Jurkat, Clone E6-1 (cell line): ENCODE results near the gene ANGEL2. TPM values are rescaled to one million over a fixed set of nuclear protein-coding genes. Genes with fewer than 3 reads are reported as not detected.
A peak's percentile ranks its signal among the peaks of the same experiment; 100 is the strongest.
"Not testable (repeated sequence)": the region's sequence is repeated elsewhere in the genome, so short reads cannot be mapped to it uniquely, and the experiment has no call there.

Experiments used
- DNase-seq: peaks from one replicate; pipeline ENCODE4 v3.0.0-alpha.2; 2011; ENCODE audit warnings: low read depth, low spot score
- H3K4me3 ChIP-seq: 2 replicates; pipeline ENCODE4 v1.5.1; 2011; ENCODE audit warnings: mild to moderate bottlenecking, low read length, control low read depth, moderate library complexity
- polyA plus RNA-seq: library from polyadenylated mRNA; unstranded; fragments of >200 nt; gene quantifications from one replicate; pipeline ENCODE4 v1.2.1, GENCODE V29; 2012; ENCODE audit warnings: missing spikeins; ENCODE audit not compliant: insufficient read length, insufficient read depth

The ANGEL2 gene, protein sequence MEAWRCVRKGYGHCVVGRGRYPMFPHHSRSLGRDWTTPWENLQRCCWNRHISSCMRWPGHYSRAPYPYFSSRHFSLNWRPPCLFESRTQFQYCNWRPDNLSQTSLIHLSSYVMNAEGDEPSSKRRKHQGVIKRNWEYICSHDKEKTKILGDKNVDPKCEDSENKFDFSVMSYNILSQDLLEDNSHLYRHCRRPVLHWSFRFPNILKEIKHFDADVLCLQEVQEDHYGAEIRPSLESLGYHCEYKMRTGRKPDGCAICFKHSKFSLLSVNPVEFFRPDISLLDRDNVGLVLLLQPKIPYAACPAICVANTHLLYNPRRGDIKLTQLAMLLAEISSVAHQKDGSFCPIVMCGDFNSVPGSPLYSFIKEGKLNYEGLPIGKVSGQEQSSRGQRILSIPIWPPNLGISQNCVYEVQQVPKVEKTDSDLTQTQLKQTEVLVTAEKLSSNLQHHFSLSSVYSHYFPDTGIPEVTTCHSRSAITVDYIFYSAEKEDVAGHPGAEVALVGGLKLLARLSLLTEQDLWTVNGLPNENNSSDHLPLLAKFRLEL
- polyA plus RNA-seq: 19.6 TPM

DNA sequence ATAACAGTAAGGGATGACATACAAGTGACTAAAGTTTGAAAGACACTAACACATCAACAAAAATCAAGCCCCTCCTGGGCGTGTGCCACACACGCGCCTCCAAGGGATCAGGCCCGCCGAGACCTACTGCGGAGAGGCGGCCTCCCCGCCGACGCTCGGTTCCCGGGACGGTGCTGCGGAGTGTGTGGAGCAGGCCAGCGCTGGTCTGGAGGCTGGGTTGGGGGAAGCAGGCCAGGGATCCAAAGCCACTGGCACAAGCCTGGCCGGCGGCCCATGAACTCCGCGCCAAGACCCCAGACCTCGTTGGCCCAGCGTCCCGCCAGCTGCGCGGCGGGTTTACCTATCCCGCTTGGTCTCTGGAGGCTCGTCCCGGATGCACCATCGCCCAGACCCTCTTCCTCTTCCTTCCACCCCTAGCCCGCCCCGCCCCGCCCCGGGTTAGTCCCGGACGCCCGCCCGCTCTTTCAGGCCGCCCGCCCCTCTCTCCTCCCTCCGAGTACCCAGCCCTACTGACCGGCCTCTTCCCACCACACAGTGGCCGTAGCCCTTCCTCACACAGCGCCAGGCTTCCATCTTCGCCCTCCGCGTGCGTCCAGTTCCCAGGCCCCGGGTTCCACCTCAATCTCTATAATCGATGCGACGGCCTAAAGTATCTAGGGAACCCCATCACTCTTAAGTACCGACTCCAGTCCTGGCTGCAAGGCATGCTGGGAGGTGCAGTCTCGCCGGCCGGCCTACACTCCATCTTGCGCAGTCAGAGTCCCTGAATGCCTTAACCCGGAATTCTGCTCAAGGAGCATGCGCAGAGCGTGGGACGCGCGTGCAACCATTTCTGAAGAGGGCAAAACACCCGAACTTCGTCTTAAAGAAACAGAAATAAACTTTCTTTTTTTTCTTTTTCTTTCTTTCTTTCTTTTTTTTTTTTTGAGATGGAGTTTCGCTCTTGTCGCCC lies at the start of gene ANGEL2:
Gene ANGEL2 (minus strand): TSS at position 769 of the 952 bp plus-strand sequence. CDS start 196 bp downstream, at position 573.
- peak within 1 kb of the TSS; percentile 79 for H3K4me3 ChIP-seq
- DNase-seq: peak; percentile 98

DNA sequence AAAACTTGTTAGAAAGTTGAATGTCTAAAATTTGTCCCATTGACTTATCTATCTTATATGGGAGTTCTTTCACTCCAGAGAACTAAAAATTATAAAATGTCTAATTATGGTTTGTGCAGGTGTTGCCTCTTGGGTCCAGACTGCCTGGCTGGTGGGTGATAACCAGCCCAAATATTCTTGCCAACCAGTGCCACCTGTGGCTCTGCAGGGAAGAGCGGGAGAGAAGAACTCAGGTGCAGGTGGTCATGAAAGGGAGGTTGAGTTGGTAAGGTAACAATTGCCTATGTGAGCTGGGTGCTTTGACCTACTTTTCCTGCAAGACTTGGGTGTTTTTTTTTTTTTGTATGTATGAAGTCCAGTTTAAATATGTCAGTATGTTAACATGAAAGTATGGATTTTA lies 45.6 kb upstream of the ANGEL2 start:
- no peak for DNase-seq

DNA sequence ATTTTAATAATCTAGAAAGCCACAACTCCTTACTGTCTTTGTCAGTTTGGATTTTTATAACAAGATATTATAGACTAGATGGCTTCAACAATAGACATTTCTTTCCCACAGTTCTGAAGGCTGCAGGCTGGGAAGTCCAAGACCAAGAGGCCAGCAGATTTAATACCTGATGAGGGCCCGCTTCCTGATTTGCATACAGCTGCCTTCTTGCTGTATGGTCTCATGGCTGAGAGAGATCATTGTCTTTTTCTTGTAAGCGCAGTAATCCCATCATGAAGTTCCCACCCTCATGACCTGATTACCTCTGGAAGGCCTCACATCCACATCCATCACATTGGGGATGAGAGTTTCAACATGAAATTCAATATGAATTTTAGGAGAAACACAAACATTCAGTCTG lies 45.2 kb upstream of the ANGEL2 start:
- no peak overlapping the region for H3K4me3 ChIP-seq
- DNase-seq: no peak

More for the DNA sequence above, 45.6 kb upstream of the ANGEL2 start:
- no peak overlapping the region for H3K4me3 ChIP-seq

DNA sequence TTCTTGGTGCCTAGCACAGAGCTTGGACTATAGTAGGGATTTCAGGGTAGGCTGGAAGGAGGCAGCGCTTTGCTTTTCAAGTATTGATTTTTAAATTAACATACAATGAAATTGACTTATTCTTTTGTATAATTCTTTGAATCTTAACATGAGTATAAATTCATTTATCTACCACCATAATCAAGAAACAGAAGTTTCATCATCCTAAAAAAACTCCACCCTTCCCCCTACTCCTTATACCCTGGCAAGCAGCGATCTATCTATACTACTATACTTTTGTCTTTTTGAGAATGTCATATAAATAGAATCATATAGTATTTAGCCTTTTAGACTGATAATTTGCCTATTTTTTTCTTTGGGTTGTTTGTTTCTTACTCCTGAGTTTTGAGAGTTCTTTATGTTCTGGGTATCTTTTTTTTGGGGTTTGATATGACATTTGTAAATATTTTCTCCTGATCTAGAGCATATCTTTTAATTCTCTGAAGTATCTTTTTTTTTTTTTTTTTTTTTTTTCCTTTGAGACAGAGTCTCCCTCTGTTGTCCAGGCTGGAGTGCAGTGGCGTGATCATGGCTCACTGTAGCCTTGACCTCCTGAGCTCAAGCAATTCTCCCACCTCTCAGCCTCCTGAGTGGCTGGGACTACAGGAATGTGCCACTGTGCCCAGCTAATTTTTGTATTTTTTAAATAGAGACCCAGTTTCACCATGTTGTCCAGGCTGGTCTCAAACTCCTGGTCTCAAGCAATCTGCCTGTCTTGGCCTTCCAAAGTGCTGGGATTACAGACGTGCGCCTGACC lies 41.8 kb upstream of the ANGEL2 start:
- no peak for DNase-seq
- H3K4me3 ChIP-seq: no peak overlapping the region

DNA sequence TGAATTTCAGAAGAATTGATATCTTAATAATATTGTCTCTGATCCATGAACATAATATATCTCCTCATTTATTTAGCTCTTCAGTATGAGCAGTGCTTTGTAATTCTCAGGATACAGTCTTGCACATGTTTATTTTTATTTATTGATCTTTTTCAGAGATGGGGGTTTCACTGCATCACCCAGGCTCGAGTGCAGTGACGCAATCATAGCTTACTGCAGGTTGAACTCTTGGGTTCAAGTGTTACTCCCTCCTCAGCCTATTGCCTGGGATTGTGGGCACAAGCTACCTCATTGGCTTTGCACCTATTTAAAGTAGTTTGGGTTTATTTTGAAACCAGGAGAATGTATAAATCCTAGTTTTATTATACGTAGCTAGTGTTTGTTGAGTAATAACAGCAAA lies 40.1 kb upstream of the ANGEL2 start:
- no peak overlapping the region for H3K4me3 ChIP-seq
- no peak for DNase-seq

DNA sequence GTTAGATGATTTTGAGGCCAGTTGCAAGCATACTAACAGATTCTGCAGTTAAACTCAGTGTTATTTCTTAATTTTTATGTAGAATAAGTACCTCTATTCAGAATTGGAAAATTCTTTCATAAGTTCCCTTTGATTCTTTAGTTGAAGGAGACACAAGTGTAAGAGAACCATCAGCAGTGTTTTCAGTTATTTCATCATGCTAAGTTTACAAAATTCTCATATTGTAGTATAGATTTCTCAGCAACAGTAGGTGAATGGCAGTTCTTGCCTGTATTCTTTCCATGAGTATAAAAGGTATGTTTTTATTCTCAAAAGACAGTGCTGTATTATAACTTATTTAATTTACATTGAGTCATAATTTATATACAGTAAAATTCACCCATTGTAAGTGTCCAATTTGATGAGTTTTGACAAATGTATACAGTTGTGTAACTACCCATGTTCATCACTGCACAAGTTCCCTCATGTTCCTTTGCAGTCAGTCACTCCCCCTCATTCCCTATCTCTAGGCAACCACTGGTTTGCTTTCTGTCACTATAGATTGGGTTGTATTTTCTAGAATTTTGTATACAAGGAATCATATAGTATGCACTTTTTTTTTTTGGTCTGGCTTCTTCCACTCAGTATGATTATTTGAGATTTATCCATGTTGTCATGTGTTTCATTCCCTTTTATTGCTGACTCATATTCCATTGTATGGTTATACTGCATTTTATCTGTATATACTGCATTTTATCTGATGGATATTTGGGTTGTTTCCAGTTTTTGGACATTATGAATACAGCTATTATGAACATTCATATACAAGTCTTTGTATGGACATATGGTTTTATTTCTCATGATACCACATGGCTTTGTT lies 39.3 kb upstream of the ANGEL2 start:
- no peak for DNase-seq
- H3K4me3 ChIP-seq: no peak overlapping the region

DNA sequence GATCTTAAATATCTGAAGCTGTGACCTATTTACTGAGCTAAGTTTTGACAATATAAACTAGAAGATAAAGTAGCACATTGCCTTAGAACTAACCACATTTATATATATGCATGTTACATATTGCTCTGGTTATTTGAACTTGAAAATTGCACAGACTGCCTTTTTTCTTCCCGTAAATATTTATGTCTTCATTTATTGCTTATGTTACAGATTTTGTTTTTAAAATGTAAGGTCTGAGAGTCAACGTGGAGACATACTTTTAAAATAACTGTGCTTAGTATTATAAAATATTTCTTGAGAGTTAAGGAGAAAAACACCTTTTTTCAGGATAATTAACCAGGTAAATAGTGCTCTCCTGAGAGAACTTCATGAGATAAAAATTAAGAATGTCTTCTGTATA lies 38.5 kb upstream of the ANGEL2 start:
- no peak for DNase-seq
- H3K4me3 ChIP-seq: no peak overlapping the region

DNA sequence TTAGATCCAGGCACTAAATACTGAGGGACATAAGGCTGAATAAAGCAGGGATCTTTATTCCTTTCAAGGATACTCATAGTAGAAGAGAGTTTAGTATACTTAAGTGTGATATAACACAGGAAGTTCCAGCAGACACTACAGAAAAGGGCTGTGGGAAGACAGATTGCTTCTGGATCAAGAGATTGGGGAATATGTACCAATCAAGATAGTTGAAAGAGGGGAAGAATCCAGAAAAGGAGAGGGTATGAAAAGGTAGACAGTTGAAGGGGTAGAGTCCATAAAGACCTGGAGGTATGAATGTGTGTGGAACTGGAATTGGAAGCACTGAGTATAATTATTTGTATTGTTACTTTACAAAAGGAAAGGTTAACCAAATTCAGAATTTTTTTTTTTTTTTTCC lies 37.8 kb upstream of the ANGEL2 start:
- DNase-seq: no peak
- no peak overlapping the region for H3K4me3 ChIP-seq

DNA sequence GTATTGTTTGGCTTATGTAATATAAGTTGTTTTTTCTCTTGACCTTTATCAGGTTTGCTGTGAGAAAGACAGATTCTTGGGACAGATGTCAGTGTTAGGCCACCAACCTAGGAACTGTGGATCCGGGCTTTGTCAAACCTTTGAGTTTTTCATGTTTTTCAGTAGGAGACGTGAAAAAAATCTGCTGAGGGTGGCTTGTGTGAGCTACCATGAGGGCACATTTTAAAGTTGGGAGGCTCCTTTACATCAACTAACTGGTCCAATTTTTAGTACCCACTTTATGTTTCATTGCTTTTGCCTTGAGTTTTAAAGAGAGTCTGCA lies 36.2 kb upstream of the ANGEL2 start:
- DNase-seq: no peak
- H3K4me3 ChIP-seq: peak overlapping the region; percentile 92

DNA sequence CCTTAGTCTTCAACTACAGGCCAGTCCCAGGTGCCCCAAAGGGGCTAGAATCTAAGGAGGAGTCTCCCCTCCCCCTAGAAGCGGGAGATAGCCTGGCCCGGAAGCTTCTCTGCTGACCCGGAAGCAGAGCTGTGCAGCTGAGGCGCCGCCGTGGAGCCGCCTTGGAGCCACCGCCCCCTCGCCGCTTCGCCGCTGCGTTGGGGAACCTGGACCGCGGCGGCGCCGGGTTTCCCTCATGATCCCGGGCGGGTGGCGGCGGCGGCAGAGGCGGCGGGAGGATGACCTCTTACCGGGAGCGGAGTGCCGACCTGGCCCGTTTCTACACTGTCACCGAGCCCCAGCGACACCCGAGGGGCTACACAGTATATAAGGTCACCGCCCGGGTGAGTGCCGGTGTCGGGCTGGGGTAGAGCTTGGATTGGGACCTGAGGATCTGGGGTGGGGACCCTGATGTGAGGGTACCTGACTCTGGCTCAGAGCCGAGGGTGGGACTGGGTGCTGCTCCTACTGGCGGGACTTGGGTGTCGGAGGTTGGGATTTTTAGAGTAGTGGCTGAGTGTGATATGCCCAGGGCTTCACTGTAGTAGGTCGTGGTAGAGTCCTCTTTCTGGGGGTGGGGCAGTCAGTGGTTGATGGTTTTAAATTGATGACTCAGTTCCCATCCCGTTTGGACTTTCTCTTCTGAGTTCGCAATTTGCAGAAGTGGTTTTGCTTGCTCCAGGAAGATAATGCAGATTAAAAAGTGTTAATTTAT lies 35.6 kb upstream of the ANGEL2 start, which contains the start of gene RPS6KC1:
Gene RPS6KC1 (plus strand): TSS at position 115 of the 754 bp plus-strand sequence. CDS start 164 bp downstream, at position 279.
- peak; percentile 67 for DNase-seq
- H3K4me3 ChIP-seq: peak within 1 kb of the TSS; percentile 92

DNA sequence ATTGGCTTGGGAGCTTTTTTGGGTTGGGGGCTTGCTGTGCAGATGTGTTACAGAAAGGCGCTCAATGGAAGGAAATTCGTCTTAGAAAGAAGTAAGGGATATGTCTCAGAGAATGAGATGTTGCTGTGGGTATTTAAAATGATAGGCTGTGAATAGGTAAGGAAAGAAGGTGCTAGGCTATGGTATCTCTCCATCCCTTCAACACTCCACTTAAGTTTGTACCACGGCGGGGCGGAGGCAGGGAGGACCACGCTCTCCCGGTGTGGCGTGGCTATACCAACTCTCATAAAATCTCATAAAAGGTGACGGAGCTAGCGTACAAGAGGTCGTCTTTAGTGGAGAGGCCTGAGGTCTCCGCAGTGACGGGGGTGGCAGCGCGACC lies 35.1 kb upstream of the ANGEL2 start:
- no peak for DNase-seq
- peak overlapping the region; percentile 92 for H3K4me3 ChIP-seq

DNA sequence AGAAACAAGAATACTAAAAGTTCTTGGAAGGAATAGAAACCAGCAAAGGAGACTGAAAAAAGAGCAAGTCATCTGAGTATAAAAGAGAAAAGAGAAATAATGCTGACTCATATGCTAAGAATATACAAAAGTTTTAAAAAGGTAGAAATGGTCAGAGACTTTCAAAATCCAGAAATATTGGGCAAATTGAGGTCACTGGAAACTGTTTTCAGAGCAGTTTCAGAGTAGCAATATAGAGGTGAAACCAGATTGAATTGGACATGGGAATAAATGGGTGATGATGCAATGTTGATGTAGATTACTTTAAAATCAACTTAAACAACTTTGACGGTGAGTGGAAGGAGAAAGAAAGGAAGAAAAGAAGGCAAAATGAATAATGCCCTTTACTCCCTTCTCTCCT lies 33.6 kb upstream of the ANGEL2 start:
- no peak overlapping the region for H3K4me3 ChIP-seq
- DNase-seq: no peak

DNA sequence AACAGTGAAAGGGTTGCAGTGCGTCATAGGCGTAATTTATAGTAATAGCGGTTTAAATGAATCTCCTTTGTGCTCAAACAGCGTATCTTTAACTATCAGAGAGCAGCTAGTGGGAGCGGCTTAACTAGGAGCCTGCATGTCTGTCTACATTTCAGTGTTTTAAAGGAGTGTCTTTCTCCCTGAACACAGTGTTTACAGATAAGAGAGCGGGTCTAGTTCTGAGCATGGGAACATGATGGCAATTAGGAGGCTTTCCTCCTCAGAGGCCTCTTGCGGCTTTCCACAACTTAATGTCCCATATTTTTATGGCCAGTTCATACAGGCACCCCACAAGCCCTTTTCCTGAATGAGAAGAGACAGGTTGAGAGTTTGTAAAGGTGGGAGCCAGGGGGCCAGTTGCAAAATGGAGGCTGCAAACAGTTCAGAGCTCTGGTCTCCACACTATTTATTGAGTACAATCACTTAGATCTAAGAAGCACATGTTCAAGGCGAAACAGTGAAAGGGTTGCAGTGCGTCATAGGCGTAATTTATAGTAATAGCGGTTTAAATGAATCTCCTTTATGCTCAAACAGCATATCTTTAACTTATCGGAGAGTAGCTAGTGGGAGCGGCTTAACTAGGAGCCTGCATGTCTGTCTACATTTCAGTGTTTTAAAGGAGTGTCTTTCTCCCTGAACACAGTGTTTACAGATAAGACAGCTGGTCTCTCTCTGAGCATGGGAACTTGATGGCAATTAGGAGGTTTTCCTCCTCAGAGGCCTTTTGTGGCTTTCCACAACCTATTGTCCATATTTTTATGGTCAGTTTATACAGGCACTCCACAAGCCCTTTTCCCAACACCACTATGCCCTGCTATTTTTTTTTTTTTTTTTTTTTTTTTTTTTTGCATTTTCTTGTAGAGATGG lies 29.9 kb upstream of the ANGEL2 start:
- DNase-seq, H3K4me3 ChIP-seq: not testable (repeated sequence)

DNA sequence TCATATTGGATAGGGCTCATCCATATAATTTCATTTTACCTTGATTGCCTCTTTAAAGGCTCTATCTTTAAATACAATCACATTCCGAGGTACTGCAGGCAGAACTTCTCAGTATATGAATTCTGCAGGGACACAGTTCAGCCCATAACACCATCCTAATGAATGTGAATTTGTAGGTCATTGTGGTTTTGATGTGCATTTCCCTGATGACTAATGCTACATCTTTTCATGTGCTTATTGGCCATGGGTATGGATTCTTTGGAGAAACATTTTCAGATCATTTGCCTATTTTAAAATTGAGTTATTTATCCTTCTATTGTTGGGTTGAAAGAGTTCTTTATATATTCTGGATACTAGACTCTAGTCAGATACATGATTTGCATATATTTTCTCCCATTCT lies 25.8 kb upstream of the ANGEL2 start:
- H3K4me3 ChIP-seq: no peak overlapping the region
- DNase-seq: no peak

DNA sequence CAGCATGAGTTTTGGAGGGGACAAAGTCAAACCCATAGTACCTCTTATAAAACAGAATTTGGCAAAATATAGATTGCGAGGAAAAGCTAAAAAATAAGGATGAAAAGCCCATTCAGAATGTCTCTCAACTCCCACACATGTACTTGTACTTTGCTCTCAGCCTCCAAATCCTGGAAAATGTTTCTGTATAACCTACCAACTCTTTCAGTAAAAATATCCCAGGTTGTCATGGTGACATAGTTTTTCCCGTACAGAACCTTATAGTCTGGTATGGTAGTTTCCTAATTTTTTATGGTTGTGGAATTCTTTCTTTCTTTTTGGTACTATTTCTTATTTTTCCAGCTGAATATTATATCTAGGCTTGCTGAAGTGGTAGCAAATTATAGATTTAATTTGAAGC lies 19.9 kb upstream of the ANGEL2 start:
- no peak overlapping the region for H3K4me3 ChIP-seq
- no peak for DNase-seq

DNA sequence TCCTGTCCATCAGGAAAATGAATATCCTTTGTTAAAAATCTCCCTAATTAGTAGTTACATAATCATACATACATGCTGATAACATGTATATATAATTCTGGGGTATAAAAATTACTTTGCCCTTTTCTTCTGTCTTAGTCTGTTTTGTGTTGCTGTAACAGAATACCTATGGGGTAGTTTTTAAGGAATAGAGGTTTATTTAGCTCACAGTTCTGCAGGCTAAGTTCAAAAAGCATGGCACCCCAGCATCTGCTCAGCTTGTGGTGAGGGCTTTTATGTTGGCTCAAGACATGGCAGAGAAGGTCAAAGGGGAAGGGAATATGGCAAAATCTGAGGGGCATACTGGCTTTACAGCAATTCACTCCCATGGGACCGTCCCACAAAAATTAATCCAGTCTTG lies 19.0 kb upstream of the ANGEL2 start:
- DNase-seq: no peak
- no peak overlapping the region for H3K4me3 ChIP-seq

DNA sequence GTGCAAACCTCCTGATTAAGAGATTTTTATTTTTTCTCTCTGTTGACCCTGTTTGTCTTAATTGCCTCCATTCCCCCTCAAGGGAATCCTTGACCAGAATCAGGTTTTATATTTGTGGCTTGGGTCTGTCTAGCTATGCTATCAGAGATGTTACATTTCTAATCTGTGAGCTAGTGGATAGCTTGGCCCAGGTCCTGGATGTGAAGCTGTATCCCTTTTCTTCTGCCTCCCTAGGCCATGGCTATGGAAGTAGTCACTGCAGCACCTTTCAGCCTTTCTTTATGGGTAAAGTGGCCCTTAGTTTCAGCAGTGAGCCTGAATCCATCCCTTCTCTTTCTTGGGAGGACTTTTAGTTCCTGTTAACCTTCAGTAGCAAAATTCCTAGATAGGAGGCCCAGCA lies 17.0 kb upstream of the ANGEL2 start:
- H3K4me3 ChIP-seq: no peak overlapping the region
- DNase-seq: no peak
